Transverse colon (tissue), 4 donors: Measurements from ENCODE around the gene MID2. TPM values are rescaled to one million over a fixed set of nuclear protein-coding genes. Genes with fewer than 3 reads are reported as not detected.
"Not testable (repeated sequence)": the region's sequence is repeated elsewhere in the genome, so short reads cannot be mapped to it uniquely, and the experiment has no call there.

Experiments
- DNase-seq: peaks from one replicate; pipeline ENCODE4 v3.0.0-alpha.2; 2019
- H3K27ac ChIP-seq, 4 donors: fragments of 200-600 bp; sonication (generic); 2 replicates each; pipeline ENCODE4 v1.5.1; 2016 to 2018; ENCODE audit warnings: inconsistent platforms in 4 of 4
- H3K27me3 ChIP-seq: fragments of 200-600 bp; sonication (generic); 2 replicates; pipeline ENCODE4 v1.5.1; 2017; ENCODE audit warnings: inconsistent platforms
- H3K36me3 ChIP-seq, 4 donors: fragments of 200-600 bp; sonication (generic); 2 replicates each; pipeline ENCODE4 v1.5.1; 2017 to 2019; ENCODE audit warnings: inconsistent platforms in 4 of 4
- H3K4me1 ChIP-seq, 4 donors: fragments of 200-600 bp; sonication (generic); 2 replicates each; pipeline ENCODE4 v1.5.1; 2017 to 2020; ENCODE audit warnings: inconsistent platforms in 4 of 4
- H3K4me3 ChIP-seq, 4 donors: fragments of 200-600 bp; sonication (generic); 1 replicate in 1 of 4; 2 replicates in 3 of 4; pipeline versions ENCODE4 v1.5.1 to v1.6.1; 2017 to 2019; ENCODE audit warnings: inconsistent platforms in 4 of 4
- H3K9me3 ChIP-seq, 2 donors: fragments of 200-600 bp; sonication (generic); 2 replicates each; pipeline ENCODE4 v1.5.1; 2017 to 2019; ENCODE audit warnings: inconsistent platforms in 2 of 2
- EP300 ChIP-seq: sonication (generic); formaldehyde crosslinking; IDR thresholded peaks from one replicate; pipeline ENCODE4 v1.6.1; 2017; ENCODE audit warnings: antibody characterized with exemption, low read depth
- POLR2A ChIP-seq: fragments of 450-650 bp; IDR thresholded peaks from one replicate; pipeline ENCODE4 v1.6.1; 2016; ENCODE audit warnings: antibody characterized with exemption, mild to moderate bottlenecking, moderate library complexity
- POLR2AphosphoS5 ChIP-seq, 3 donors: sonication (generic); formaldehyde crosslinking; IDR thresholded peaks; one replicate each; pipeline ENCODE4 v1.6.1; 2016; ENCODE audit warnings: antibody characterized with exemption in 3 of 3
- WGBS, 2 donors: methylation state at CpG; one replicate each; pipeline ENCODE4 v1.1.5; 2018; ENCODE audit warnings: low coverage in 1 of 2; 5-methylcytosine and 5-hydroxymethylcytosine counted together
- in situ Hi-C, 4 donors: fragments of 200-750 bp; cut with MboI; loops; one replicate each; pipeline versions ENCODE4 v1.15.0 to v1.15.1; 2017; ENCODE audit warnings: low sequenced_read_pairs in 3 of 4, low pct_ligation_motif_present in 1 of 4, low pct_unique_long_range_greater_than_20kb in 1 of 4
- intact Hi-C: fragments of 100-400 bp; cut with DNase I; formaldehyde crosslinking; loops from one replicate; pipeline ENCODE4 v1.15.1; 2023; ENCODE audit warnings: low total_unique reads
- total RNA-seq, 4 donors: library from RNA; depleted of rRNA; stranded (reverse); fragments of >200 nt; gene quantifications; one replicate each; pipeline ENCODE4 v1.1.0, GENCODE V29; 2016
- TF ChIP-seq, protein P1 (sequence below), 5 experiments: fragments of 200-600 bp in 3 of 5; fragments of 450-650 bp in 2 of 5; sonication (generic) in 3 of 5; IDR thresholded peaks; 1 replicate in 2 of 5; 2 replicates in 3 of 5; pipeline ENCODE4 v1.5.1; 2016 to 2017; ENCODE audit warnings: antibody characterized with exemption in 5 of 5, inconsistent platforms in 3 of 5, mild to moderate bottlenecking in 2 of 5, moderate library complexity in 1 of 5

MID2 gene
- total RNA-seq, 4 donors from 2014 or later: 4.6 to 76.6 (median 12.8) TPM

DNA sequence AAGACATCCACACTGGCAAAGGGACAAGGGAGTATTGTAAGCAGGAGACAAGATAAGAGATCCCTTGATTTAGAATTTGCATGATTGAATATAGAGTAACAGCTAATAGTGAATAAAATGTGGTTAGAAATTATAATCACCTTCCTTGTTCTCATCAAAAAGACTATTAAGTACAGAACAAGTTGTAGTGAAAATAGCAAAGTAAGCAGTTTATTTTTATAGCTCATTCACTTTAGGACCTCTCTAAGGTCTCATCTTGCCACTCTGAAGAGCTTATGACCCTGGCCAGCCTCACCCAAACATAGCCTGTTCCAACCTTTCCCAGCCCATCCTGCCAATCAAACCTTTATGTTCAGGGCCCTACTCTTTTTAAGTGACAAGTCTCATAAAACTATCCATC is 30.6 kb downstream of the MID2 start:
- H3K4me3 ChIP-seq: no peak overlapping the region
- no peaks in the 10 kb centered on the region for H3K27me3 ChIP-seq
- no peaks in the 10 kb centered on the region for H3K36me3 ChIP-seq
- H3K4me1 ChIP-seq: peaks cover 0 to 3% (median 0%) of the 10 kb centered on the region in 4 donors
- no peaks in the 10 kb centered on the region for H3K9me3 ChIP-seq
- DNase-seq: no peak
- H3K27ac ChIP-seq: no peak overlapping the region
- in situ Hi-C loops: no loop called here
- intact Hi-C loops: no loop called here
- TF ChIP-seq, protein P1, sequence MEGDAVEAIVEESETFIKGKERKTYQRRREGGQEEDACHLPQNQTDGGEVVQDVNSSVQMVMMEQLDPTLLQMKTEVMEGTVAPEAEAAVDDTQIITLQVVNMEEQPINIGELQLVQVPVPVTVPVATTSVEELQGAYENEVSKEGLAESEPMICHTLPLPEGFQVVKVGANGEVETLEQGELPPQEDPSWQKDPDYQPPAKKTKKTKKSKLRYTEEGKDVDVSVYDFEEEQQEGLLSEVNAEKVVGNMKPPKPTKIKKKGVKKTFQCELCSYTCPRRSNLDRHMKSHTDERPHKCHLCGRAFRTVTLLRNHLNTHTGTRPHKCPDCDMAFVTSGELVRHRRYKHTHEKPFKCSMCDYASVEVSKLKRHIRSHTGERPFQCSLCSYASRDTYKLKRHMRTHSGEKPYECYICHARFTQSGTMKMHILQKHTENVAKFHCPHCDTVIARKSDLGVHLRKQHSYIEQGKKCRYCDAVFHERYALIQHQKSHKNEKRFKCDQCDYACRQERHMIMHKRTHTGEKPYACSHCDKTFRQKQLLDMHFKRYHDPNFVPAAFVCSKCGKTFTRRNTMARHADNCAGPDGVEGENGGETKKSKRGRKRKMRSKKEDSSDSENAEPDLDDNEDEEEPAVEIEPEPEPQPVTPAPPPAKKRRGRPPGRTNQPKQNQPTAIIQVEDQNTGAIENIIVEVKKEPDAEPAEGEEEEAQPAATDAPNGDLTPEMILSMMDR (IDR thresholded peaks at IDR 0.05): no peak
- no peak for TF ChIP-seq POLR2A
- no peak for TF ChIP-seq EP300

DNA sequence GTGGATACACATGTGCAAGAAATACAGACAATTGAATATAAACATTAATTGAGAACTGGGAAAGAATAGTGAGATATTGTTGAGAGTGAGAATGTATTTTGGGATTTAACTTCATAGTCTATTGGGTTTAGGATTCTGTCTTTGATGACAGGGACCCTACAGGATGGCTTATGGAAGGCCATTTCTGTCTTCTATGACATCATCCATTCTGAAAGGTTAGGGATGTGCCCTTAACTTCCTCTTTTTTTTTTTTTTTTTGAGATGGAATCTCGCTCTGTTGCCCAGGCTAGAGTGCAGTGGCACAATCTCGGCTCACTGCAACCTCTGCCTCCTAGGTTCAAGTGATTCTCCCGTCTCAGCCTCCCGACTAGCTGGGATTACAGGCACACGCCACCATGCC is 31.4 kb downstream of the MID2 start:
- in situ Hi-C loops, H3K27me3 ChIP-seq, intact Hi-C loops, H3K9me3 ChIP-seq, DNase-seq, H3K4me3 ChIP-seq, H3K4me1 ChIP-seq, H3K27ac ChIP-seq, H3K36me3 ChIP-seq: not testable (repeated sequence)
- WGBS, 2 donors: 91% methylated on average over 5 of the region's 5 CpGs; no CpG with 5 or more reads in 1 of the 2 donors

DNA sequence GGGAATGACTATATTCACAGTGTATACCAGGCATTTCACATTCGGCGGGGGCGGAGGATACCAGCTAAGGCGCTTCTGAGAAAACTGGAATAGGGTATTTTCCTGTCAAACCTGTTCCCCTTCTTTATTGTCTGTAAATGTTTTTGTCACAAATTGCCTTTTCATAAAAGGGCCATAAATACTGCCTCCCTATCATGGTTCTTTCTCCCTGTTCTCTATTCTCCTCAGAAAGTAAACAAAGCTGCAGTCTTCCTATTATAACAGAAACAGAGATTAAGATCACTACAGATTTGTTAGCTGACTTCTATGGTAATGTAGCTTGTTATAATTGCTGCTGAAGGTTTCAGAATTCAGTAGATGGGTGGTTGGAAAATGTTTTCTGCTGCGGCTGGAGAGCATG is 32.2 kb downstream of the MID2 start:
- DNase-seq: no peak
- Histone ChIP-seq H3K27me3 (no peaks in the 10 kb centered on the region), H3K4me3 (no peak overlapping the region), H3K9me3 (no peaks in the 10 kb centered on the region), H3K27ac (no peak overlapping the region), H3K4me1 (peaks cover 0 to 3% (median 0%) of the 10 kb centered on the region in 4 donors), H3K36me3 (no peaks in the 10 kb centered on the region)
- intact Hi-C loops: no loop called here
- WGBS, 2 donors: 46 to 70% methylated on average over 3 to 5 of the region's 5 CpGs
- TF ChIP-seq, protein P1 (IDR thresholded peaks at IDR 0.05): no peak
- TF ChIP-seq POLR2A: no peak
- TF ChIP-seq EP300: no peak
- TF ChIP-seq POLR2AphosphoS5 (IDR thresholded peaks at IDR 0.05): no peak
- in situ Hi-C loops: no loop called here

DNA sequence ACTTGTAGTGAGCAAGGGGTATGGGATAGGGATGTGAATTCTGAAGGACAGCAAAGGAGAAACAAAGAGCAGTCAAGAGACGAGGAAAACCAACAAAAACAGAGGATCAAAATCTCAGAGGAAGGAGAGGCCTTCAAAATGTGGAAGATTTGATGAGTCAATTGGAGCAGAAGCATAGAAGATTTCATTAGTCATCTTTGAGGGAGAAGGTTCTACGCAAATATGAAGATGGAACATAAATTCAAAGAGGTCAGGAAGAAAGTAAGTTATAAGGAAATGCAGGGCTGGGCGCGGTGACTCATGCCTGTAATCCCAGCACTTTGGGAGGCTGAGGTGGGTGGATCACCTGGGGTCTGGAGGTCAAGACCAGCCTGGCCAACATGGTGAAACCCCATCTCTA is 35.4 kb downstream of the MID2 start:
- intact Hi-C loops (no loop called here), in situ Hi-C loops (no loop called here)
- DNase-seq: no peak
- H3K27ac ChIP-seq: no peak overlapping the region
- no peaks in the 10 kb centered on the region for H3K36me3 ChIP-seq
- H3K4me1 ChIP-seq: peaks cover 0 to 3% (median 0%) of the 10 kb centered on the region in 4 donors
- H3K4me3 ChIP-seq: no peak overlapping the region
- no peaks in the 10 kb centered on the region for H3K9me3 ChIP-seq
- TF ChIP-seq, protein P1 (IDR thresholded peaks at IDR 0.05): no peak
- TF ChIP-seq EP300: no peak
- no peak for TF ChIP-seq POLR2A
- no peak for TF ChIP-seq POLR2AphosphoS5 (IDR thresholded peaks at IDR 0.05)
- WGBS, 2 donors: 87% methylated on average over 4 of the region's 4 CpGs; no CpG with 5 or more reads in 1 of the 2 donors
- H3K27me3 ChIP-seq: no peaks in the 10 kb centered on the region

DNA sequence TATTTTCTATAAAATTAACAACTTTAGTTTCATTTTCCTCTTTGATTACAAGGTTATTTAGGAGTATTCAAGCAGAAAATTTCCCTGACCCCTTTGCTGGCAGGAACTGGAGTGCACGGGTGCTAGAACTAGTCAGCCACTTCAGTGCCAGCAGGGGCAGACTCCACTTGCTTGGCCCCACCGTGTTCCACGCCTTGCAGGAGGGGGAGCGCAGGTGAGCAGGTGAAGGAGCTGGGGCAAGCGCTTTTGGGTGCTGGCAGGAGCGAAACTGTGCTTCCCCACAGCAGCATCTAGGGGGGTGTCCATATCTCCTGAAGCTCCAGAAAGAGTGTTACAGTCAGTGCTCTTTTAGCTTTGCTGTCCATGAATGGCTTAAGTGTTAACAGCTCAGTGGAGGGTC is 45.5 kb downstream of the MID2 start:
- DNase-seq: no peak
- in situ Hi-C loops (no loop called here), intact Hi-C loops (no loop called here)
- Histone ChIP-seq H3K27me3 (no peaks in the 10 kb centered on the region), H3K4me3 (no peak overlapping the region), H3K4me1 (no peaks in the 10 kb centered on the region), H3K9me3 (no peaks in the 10 kb centered on the region), H3K27ac (no peak overlapping the region), H3K36me3 (no peaks in the 10 kb centered on the region)
- WGBS, 2 donors: 50 to 81% methylated on average over 1 to 6 of the region's 6 CpGs
- no peak for TF ChIP-seq POLR2AphosphoS5 (IDR thresholded peaks at IDR 0.05)
- TF ChIP-seq EP300: no peak
- TF ChIP-seq, protein P1 (IDR thresholded peaks at IDR 0.05): no peak
- TF ChIP-seq POLR2A: no peak
